Neural progenitor cell (in vitro differentiated cells): ENCODE results near the gene NPEPL1. TPM values are rescaled to one million over a fixed set of nuclear protein-coding genes. Genes with fewer than 3 reads are reported as not detected.

ENCODE experiments used
- DNase-seq: peaks from one replicate; pipeline ENCODE4 v3.0.0-alpha.2; 2016; ENCODE audit warnings: low spot score
- H2AFZ ChIP-seq: fragments of 200-600 bp; sonication (generic); replicated peaks from 2 replicates; pipeline ENCODE4 v1.6.1; 2016; ENCODE audit warnings: antibody characterized with exemption
- H3F3A ChIP-seq: fragments of 200-600 bp; sonication (generic); 2 replicates; pipeline ENCODE4 v1.6.1; 2016; ENCODE audit warnings: antibody characterized with exemption, low read depth
- H3K27ac ChIP-seq: fragments of 200-600 bp; sonication (generic); 2 replicates; pipeline ENCODE4 v1.5.1; 2016; ENCODE audit warnings: mild to moderate bottlenecking
- H3K27me3 ChIP-seq: fragments of 200-600 bp; sonication (generic); 2 replicates; pipeline ENCODE4 v1.6.1; 2016; ENCODE audit warnings: mild to moderate bottlenecking, moderate library complexity
- H3K36me3 ChIP-seq: fragments of 200-600 bp; sonication (generic); 2 replicates; pipeline ENCODE4 v1.5.1; 2016
- H3K4me1 ChIP-seq: fragments of 200-600 bp; sonication (generic); 2 replicates; pipeline ENCODE4 v1.6.1; 2016; ENCODE audit warnings: mixed run types
- H3K4me2 ChIP-seq: fragments of 200-600 bp; sonication (generic); 2 replicates; pipeline ENCODE4 v1.6.1; 2016
- H3K4me3 ChIP-seq: fragments of 200-600 bp; sonication (generic); 2 replicates; pipeline ENCODE4 v1.5.1; 2016
- H3K79me2 ChIP-seq: fragments of 200-600 bp; sonication (generic); 2 replicates; pipeline ENCODE4 v1.6.1; 2016; ENCODE audit warnings: low read depth
- H3K9ac ChIP-seq: fragments of 200-600 bp; sonication (generic); 2 replicates; pipeline ENCODE4 v1.6.1; 2016
- H3K9me3 ChIP-seq: fragments of 200-600 bp; sonication (generic); 2 replicates; pipeline ENCODE4 v1.5.1; 2016; ENCODE audit warnings: low read depth
- H4K20me1 ChIP-seq: fragments of 200-600 bp; sonication (generic); 2 replicates; pipeline ENCODE4 v1.6.1; 2016; ENCODE audit warnings: low read depth
- H3K27ac Mint-ChIP-seq: 3 replicates; pipeline ENCODE4 v1.8.0; 2021; ENCODE audit warnings: mixed read lengths
- H3K27me3 Mint-ChIP-seq: 2 replicates; pipeline ENCODE4 v1.8.0; 2022; ENCODE audit warnings: low read depth, mild to moderate bottlenecking, inconsistent platforms, moderate library complexity, mixed read lengths; ENCODE audit not compliant: insufficient read depth
- H3K36me3 Mint-ChIP-seq: 3 replicates; pipeline ENCODE4 v1.8.0; 2021; ENCODE audit warnings: mixed read lengths
- H3K4me1 Mint-ChIP-seq: 3 replicates; pipeline ENCODE4 v1.8.0; 2021; ENCODE audit warnings: mixed read lengths
- H3K4me3 Mint-ChIP-seq: 3 replicates; pipeline ENCODE4 v1.8.0; 2021; ENCODE audit warnings: mild to moderate bottlenecking, moderate library complexity, mixed read lengths
- H3K9me3 Mint-ChIP-seq: 3 replicates; pipeline ENCODE4 v1.8.0; 2020; ENCODE audit warnings: mixed read lengths
- EZH2 ChIP-seq: fragments of 200-600 bp; sonication (generic); IDR thresholded peaks from 2 replicates; pipeline ENCODE4 v1.6.1; 2017; ENCODE audit warnings: antibody characterized with exemption, mild to moderate bottlenecking, moderate library complexity
- EZH2phosphoT487 ChIP-seq: fragments of 200-600 bp; sonication (generic); IDR thresholded peaks from 2 replicates; pipeline ENCODE4 v1.6.1; 2017; ENCODE audit warnings: antibody characterized with exemption
- total RNA-seq: library from RNA; depleted of rRNA; stranded (reverse); fragments of >200 nt; gene quantifications from 2 replicates; pipeline ENCODE4 v1.2.3, GENCODE V29; 2015; ENCODE audit warnings: low replicate concordance
- TF ChIP-seq, protein P1 (sequence below): fragments of 200-600 bp; sonication (generic); IDR thresholded peaks from 2 replicates; pipeline ENCODE4 v1.5.1; 2017; ENCODE audit warnings: antibody characterized with exemption, mild to moderate bottlenecking

Gene NPEPL1
- total RNA-seq, 1 donor from 2014 or later, result 10.9 TPM

- Mint-ChIP-seq H3K4me1 (peaks cover 2% of the 10 kb centered on the region), H3K9me3 (no peaks in the 10 kb centered on the region), H3K36me3 (peaks cover 23% of the 10 kb centered on the region), H3K27ac (no peak overlapping the region), H3K27me3 (peaks cover 2% of the 10 kb centered on the region), H3K4me3 (no peak overlapping the region)
- Histone ChIP-seq H3K36me3 (peaks cover 11% of the 10 kb centered on the region), H2AFZ (no peak overlapping the region), H3K27ac (no peak overlapping the region), H3K4me1 (no peaks in the 10 kb centered on the region), H3K9ac (no peak overlapping the region), H3K4me3 (no peak overlapping the region), H3K9me3 (no peaks in the 10 kb centered on the region), H4K20me1 (no peaks in the 10 kb centered on the region), H3K79me2 (no peaks in the 10 kb centered on the region), H3F3A (no peaks in the 10 kb centered on the region), H3K27me3 (no peaks in the 10 kb centered on the region), H3K4me2 (no peak overlapping the region)
- DNase-seq, result no peak
- TF ChIP-seq EZH2phosphoT487 (no peak), EZH2 (no peak)
- TF ChIP-seq, protein P1, sequence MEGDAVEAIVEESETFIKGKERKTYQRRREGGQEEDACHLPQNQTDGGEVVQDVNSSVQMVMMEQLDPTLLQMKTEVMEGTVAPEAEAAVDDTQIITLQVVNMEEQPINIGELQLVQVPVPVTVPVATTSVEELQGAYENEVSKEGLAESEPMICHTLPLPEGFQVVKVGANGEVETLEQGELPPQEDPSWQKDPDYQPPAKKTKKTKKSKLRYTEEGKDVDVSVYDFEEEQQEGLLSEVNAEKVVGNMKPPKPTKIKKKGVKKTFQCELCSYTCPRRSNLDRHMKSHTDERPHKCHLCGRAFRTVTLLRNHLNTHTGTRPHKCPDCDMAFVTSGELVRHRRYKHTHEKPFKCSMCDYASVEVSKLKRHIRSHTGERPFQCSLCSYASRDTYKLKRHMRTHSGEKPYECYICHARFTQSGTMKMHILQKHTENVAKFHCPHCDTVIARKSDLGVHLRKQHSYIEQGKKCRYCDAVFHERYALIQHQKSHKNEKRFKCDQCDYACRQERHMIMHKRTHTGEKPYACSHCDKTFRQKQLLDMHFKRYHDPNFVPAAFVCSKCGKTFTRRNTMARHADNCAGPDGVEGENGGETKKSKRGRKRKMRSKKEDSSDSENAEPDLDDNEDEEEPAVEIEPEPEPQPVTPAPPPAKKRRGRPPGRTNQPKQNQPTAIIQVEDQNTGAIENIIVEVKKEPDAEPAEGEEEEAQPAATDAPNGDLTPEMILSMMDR, result no peak
Observed at GRCh38 chr20:58700823-58701222, 8.2 kb downstream of the NPEPL1 start.

- H3K79me2 ChIP-seq, result no peaks in the 10 kb centered on the region
- TF ChIP-seq, protein P1, result no peak
- no peak for TF ChIP-seq EZH2
- TF ChIP-seq EZH2phosphoT487, result no peak
- Mint-ChIP-seq H3K4me1 (peaks cover 2% of the 10 kb centered on the region), H3K9me3 (no peaks in the 10 kb centered on the region), H3K27ac (no peak overlapping the region), H3K36me3 (peaks cover 23% of the 10 kb centered on the region), H3K4me3 (no peak overlapping the region), H3K27me3 (peaks cover 2% of the 10 kb centered on the region)
- no peaks in the 10 kb centered on the region for H3K9me3 ChIP-seq
- DNase-seq, result no peak
- no peak overlapping the region for H3K4me3 ChIP-seq
- peaks cover 11% of the 10 kb centered on the region for H3K36me3 ChIP-seq
- no peaks in the 10 kb centered on the region for H3K27me3 ChIP-seq
- no peaks in the 10 kb centered on the region for H3K4me1 ChIP-seq
- H3F3A ChIP-seq, result no peaks in the 10 kb centered on the region
- no peak overlapping the region for H3K4me2 ChIP-seq
- no peaks in the 10 kb centered on the region for H4K20me1 ChIP-seq
- H3K27ac ChIP-seq, result no peak overlapping the region
- H3K9ac ChIP-seq, result no peak overlapping the region
- no peak overlapping the region for H2AFZ ChIP-seq
Observed at GRCh38 chr20:58701431-58702160, 9.0 kb downstream of the NPEPL1 start.

GRCh38 chr20:58702161-58702510, 9.5 kb downstream of the NPEPL1 start:
- Mint-ChIP-seq H3K4me3 (no peak overlapping the region), H3K27me3 (peaks cover 2% of the 10 kb centered on the region), H3K27ac (no peak overlapping the region), H3K9me3 (no peaks in the 10 kb centered on the region), H3K36me3 (peaks cover 23% of the 10 kb centered on the region), H3K4me1 (peaks cover 2% of the 10 kb centered on the region)
- DNase-seq, result no peak
- Histone ChIP-seq H3K4me1 (no peaks in the 10 kb centered on the region), H3K4me3 (no peak overlapping the region), H3K27ac (no peak overlapping the region), H3K9ac (no peak overlapping the region), H3K27me3 (no peaks in the 10 kb centered on the region), H3K9me3 (no peaks in the 10 kb centered on the region), H3K36me3 (peaks cover 11% of the 10 kb centered on the region), H3K79me2 (no peaks in the 10 kb centered on the region), H3F3A (no peaks in the 10 kb centered on the region), H3K4me2 (no peak overlapping the region), H2AFZ (no peak overlapping the region), H4K20me1 (no peaks in the 10 kb centered on the region)
- no peak for TF ChIP-seq EZH2phosphoT487
- no peak for TF ChIP-seq EZH2
- TF ChIP-seq, protein P1, result no peak
